HCT116 (cell line): ENCODE data around the gene RAB37.

ENCODE experiments used
- CEBPB ChIP-seq: IDR thresholded peaks from 2 replicates; pipeline ENCODE4 v1.6.1; 2012; ENCODE audit warnings: low read depth
- CTCF ChIP-seq, 3 experiments: fragments of 200-600 bp in 1 of 3; sonication (generic) in 1 of 3; IDR thresholded peaks in 2 of 3; conservative IDR thresholded peaks in 1 of 3; 2 replicates each; pipeline ENCODE4 v1.5.1; 2012 to 2017; ENCODE audit warnings: low read depth in 2 of 3, low read length in 2 of 3, antibody characterized with exemption in 1 of 3, borderline replicate concordance in 1 of 3, control low read depth in 1 of 3, mild to moderate bottlenecking in 1 of 3, mixed read lengths in 1 of 3, mixed run types in 1 of 3, moderate library complexity in 1 of 3; ENCODE audit not compliant: insufficient read depth in 1 of 3
- POLR2A ChIP-seq: IDR thresholded peaks from 2 replicates; pipeline ENCODE4 v1.7.0; 2011; ENCODE audit warnings: borderline replicate concordance; ENCODE audit not compliant: insufficient read depth, insufficient read length; ENCODE audit errors: extremely low read depth
- REST ChIP-seq: IDR thresholded peaks from 2 replicates; pipeline ENCODE4 v1.6.1; 2012; ENCODE audit warnings: low read depth
- SP1 ChIP-seq: IDR thresholded peaks from 2 replicates; pipeline ENCODE4 v1.6.1; 2012; ENCODE audit warnings: low read depth
- SRF ChIP-seq: IDR thresholded peaks from 2 replicates; pipeline ENCODE4 v1.6.1; 2012; ENCODE audit warnings: low read depth

- TF ChIP-seq CTCF (IDR thresholded peaks at IDR 0.05 in 2 of 3, conservative IDR thresholded peaks at IDR 0.05 in 1 of 3; ENCODE audit: borderline replicate concordance in 1 of 3, insufficient read depth in 1 of 3, low read depth in 2 of 3, low read length in 2 of 3) (no peak), SRF (no peak), CEBPB (no peak), SP1 (no peak), POLR2A (no peak), REST (no peak)
Observed at GRCh38 chr17:74759243-74759801, 22.3 kb downstream of the RAB37 start.
